Heart right ventricle (tissue), 16 donors: ENCODE measurements around the gene MRPL42. TPM values are rescaled to one million over a fixed set of nuclear protein-coding genes. Genes with fewer than 3 reads are reported as not detected.
A peak's percentile ranks its signal among the peaks of the same experiment; 100 is the strongest.

Experiments used
- ATAC-seq, 8 donors: fragments of 200-7000 bp; cut with Tn5 transposase; one replicate each; pipeline ENCODE4 v1.9.1; 2020; ENCODE audit warnings: mild to moderate bottlenecking in 8 of 8, moderate library complexity in 8 of 8, moderate number of reproducible peaks in 1 of 8
- DNase-seq, 2 donors: peaks; one replicate each; pipeline ENCODE4 v3.0.0-alpha.2; 2020
- H3K27ac ChIP-seq, 10 donors: fragments of 200-600 bp; sonication (generic) in 2 of 10; one replicate each; pipeline versions ENCODE4 v1.5.0 to v1.8.0; 2020 to 2022; ENCODE audit warnings: mild to moderate bottlenecking in 3 of 10
- H3K27me3 ChIP-seq, 7 donors: fragments of 200-600 bp; one replicate each; pipeline ENCODE4 v1.8.0; 2021 to 2022; ENCODE audit warnings: mild to moderate bottlenecking in 2 of 7
- H3K36me3 ChIP-seq, 9 donors: fragments of 200-600 bp; sonication (generic) in 1 of 9; one replicate each; pipeline versions ENCODE4 v1.5.0 to v1.8.0; 2020 to 2022; ENCODE audit warnings: mild to moderate bottlenecking in 2 of 9
- H3K4me1 ChIP-seq, 9 donors: fragments of 200-600 bp; sonication (generic) in 1 of 9; one replicate each; pipeline versions ENCODE4 v1.5.0 to v1.8.0; 2020 to 2022; ENCODE audit warnings: mild to moderate bottlenecking in 4 of 9
- H3K4me3 ChIP-seq, 10 donors: fragments of 200-600 bp; sonication (generic) in 2 of 10; one replicate each; pipeline versions ENCODE4 v1.5.0 to v1.8.0; 2020 to 2022; ENCODE audit warnings: mild to moderate bottlenecking in 7 of 10, moderate library complexity in 2 of 10
- H3K9me3 ChIP-seq, 11 donors: fragments of 200-600 bp in 10 of 11; sonication (generic) in 2 of 11; one replicate each; pipeline versions ENCODE4 v1.5.0 to v1.8.0; 2013 to 2022; ENCODE audit warnings: mild to moderate bottlenecking in 2 of 11, control low read depth in 1 of 11, moderate library complexity in 1 of 11
- CTCF ChIP-seq, 9 donors: fragments of 200-600 bp; sonication (generic) in 2 of 9; IDR thresholded peaks; one replicate each; pipeline versions ENCODE4 v1.5.0 to v1.8.0; 2021 to 2022; ENCODE audit warnings: antibody characterized with exemption in 9 of 9, mild to moderate bottlenecking in 5 of 9, moderate library complexity in 1 of 9
- WGBS, 2 donors: extraction: QIAGEN DNeasy Blood & Tissue Kit; methylation state at CpG; one replicate each; pipeline ENCODE4 v1.1.7; 2013; ENCODE audit warnings: inconsistent platforms in 1 of 2; 5-methylcytosine and 5-hydroxymethylcytosine counted together
- intact Hi-C, 10 donors: fragments of 100-400 bp; cut with DNase I; formaldehyde crosslinking; loops; one replicate each; pipeline versions ENCODE4 v1.11.1 to v1.14.2; 2022
- polyA plus RNA-seq, 2 donors: library from polyadenylated mRNA; stranded (reverse); fragments of 200-250 nt; gene quantifications; one replicate each; pipeline ENCODE4 v1.2.3, GENCODE V29; 2013
- total RNA-seq, 10 donors: library from RNA; stranded (reverse); fragmentation: NEBNext Ultra II Directional in 3 of 10; extraction: Animal tissue kit (Norgen Biotek cat#: 25700) in 3 of 10; gene quantifications; one replicate each; pipeline versions ENCODE4 v1.2.1 to v1.2.4, GENCODE V29; 2021 to 2023
- donor health status: Arrhythmogenic right ventricular cardiomyopathy.
- donor health status: ischemic (EF 13 %, LVEDD 7.1; RV severe dilation, severe dysfunction).
- donor health status: healthy with polysubstance abuse.
- donor health status: DM: no; HTN: yes; CAD: no.
- donor health status: DM: no; HTN: no; CAD: no.
- donor health status: ischemic (EF 25% LVEDD 6.9; RV normal size, moderate dysfunction).
- donor health status: ischemic (EF 25% LVEDD 5.7; RV mildly dilated, moderate dysfunction).
- donor health status: healthy.
- donor health status: DM: yes; HTN: yes; CAD: no.
- donor health status: Ischemic cardiomyopathy.
- donor health status: ischemic (EF 35%, LVEDD 5.7; RV mildly dilated, moderate dysfunction).
- donor health status: nonischemic (EF 11% LVEDD 7.7; RV severe dilation, severe dysfunction).
- donor health status: DM: yes; HTN: yes; CAD: no.
- donor health status: PGD.
- donor health status: ischemic (EF 29% LVEDD 5.4; RV normal size, mild dysfunction).
- donor health status: nonischemic (EF 23%, LVEDD 6.1; RV moderate dilation, normal function).

Gene MRPL42
- total and polyA plus RNA-seq, 12 donors, result 17.4 to 59.6 (median 43.9) TPM

GRCh38 chr12:93438266-93439050, 28.9 kb upstream of the MRPL42 start:
- peaks cover 0 to 83% (median 79%) of the 10 kb centered on the region in 9 donors for H3K4me1 ChIP-seq
- no peak overlapping the region for H3K4me3 ChIP-seq
- no peak for DNase-seq
- H3K27me3 ChIP-seq, result no peaks in the 10 kb centered on the region
- no peaks in the 10 kb centered on the region for H3K36me3 ChIP-seq
- no peaks in the 10 kb centered on the region for H3K9me3 ChIP-seq
- peak overlapping the region in 2 of 10 donors; percentile 17 to 39 for H3K27ac ChIP-seq
- ATAC-seq, result no peak
- 55 to 63% methylated on average over 3 of the region's 3 CpGs for WGBS, 2 donors
- intact Hi-C loops, result no loop called here
- no peak for TF ChIP-seq CTCF (IDR thresholded peaks at IDR 0.05)

GRCh38 chr12:93440043-93440835, 27.1 kb upstream of the MRPL42 start:
- intact Hi-C loops, result no loop called here
- ATAC-seq, result no peak
- H3K9me3 ChIP-seq, result no peaks in the 10 kb centered on the region
- H3K4me3 ChIP-seq, result peak overlapping the region; percentile 73 to 99 (median 84)
- DNase-seq, result no peak
- peaks cover 0 to 65% (median 63%) of the 10 kb centered on the region in 9 donors for H3K4me1 ChIP-seq
- WGBS, 2 donors, result 24 to 26% methylated on average over 12 of the region's 12 CpGs
- peak overlapping the region in 3 of 10 donors; percentile 89 to 97 (median 93) for H3K27ac ChIP-seq
- TF ChIP-seq CTCF (IDR thresholded peaks at IDR 0.05), result no peak
- no peaks in the 10 kb centered on the region for H3K27me3 ChIP-seq
- H3K36me3 ChIP-seq, result no peaks in the 10 kb centered on the region

- Histone ChIP-seq H3K36me3 (no peaks in the 10 kb centered on the region), H3K9me3 (no peaks in the 10 kb centered on the region), H3K4me3 (peak overlapping the region; percentile 73 to 99 (median 84)), H3K27ac (peak overlapping the region; percentile 73 to 97 (median 91)), H3K4me1 (peaks cover 0 to 56% (median 54%) of the 10 kb centered on the region in 9 donors), H3K27me3 (no peaks in the 10 kb centered on the region)
- 0% methylated on average over 55 of the region's 55 CpGs for WGBS, 2 donors
- intact Hi-C loops, result no loop called here
- no peak for TF ChIP-seq CTCF (IDR thresholded peaks at IDR 0.05)
- peak; percentile 23 to 39 for DNase-seq
- ATAC-seq, result peak in 6 of 8 donors; percentile 7 to 36 (median 24)
Observed at GRCh38 chr12:93441081-93441616, 26.2 kb upstream of the MRPL42 start.
